Nephron (organoid): Measurements from ENCODE around the gene SMIM43.

Source experiments
- H3K27ac Mint-ChIP-seq, 3 experiments: 2 replicates each; pipeline ENCODE4 v1.8.0; 2020; ENCODE audit warnings: mixed read lengths in 3 of 3, mild to moderate bottlenecking in 2 of 3, moderate library complexity in 1 of 3
- H3K27me3 Mint-ChIP-seq: 2 replicates; pipeline ENCODE4 v1.8.0; 2021; ENCODE audit warnings: low read depth, mild to moderate bottlenecking, moderate library complexity, mixed read lengths
- H3K36me3 Mint-ChIP-seq: 2 replicates; pipeline ENCODE4 v1.8.0; 2020; ENCODE audit warnings: low read depth, mixed read lengths
- H3K4me1 Mint-ChIP-seq: 2 replicates; pipeline ENCODE4 v1.8.0; 2020; ENCODE audit warnings: mixed read lengths
- H3K4me3 Mint-ChIP-seq, 3 experiments: 2 replicates each; pipeline ENCODE4 v1.8.0; 2020; ENCODE audit warnings: mild to moderate bottlenecking in 3 of 3, mixed read lengths in 3 of 3, moderate library complexity in 2 of 3
- H3K9me3 Mint-ChIP-seq: 2 replicates; pipeline ENCODE4 v1.8.0; 2020; ENCODE audit warnings: mixed read lengths
- CTCF ChIP-seq, 3 experiments: fragments of 200-600 bp; sonication (generic); IDR thresholded peaks; one replicate each; pipeline ENCODE4 v1.5.0; 2021; ENCODE audit warnings: antibody characterized with exemption in 3 of 3; ENCODE audit not compliant: unreplicated experiment in 3 of 3

The SMIM43 gene

GRCh38 chr4:121783210-121783609, 18.2 kb upstream of the SMIM43 start:
- TF ChIP-seq CTCF (IDR thresholded peaks at IDR 0.05; ENCODE audit: unreplicated experiment in 3 of 3): no peak
- peaks cover 7% of the 10 kb centered on the region for H3K27me3 Mint-ChIP-seq
- H3K9me3 Mint-ChIP-seq: no peaks in the 10 kb centered on the region
- H3K36me3 Mint-ChIP-seq: no peaks in the 10 kb centered on the region
- peaks cover 19% of the 10 kb centered on the region for H3K4me1 Mint-ChIP-seq
- no peak overlapping the region for H3K27ac Mint-ChIP-seq
- H3K4me3 Mint-ChIP-seq: no peak overlapping the region

GRCh38 chr4:121778991-121779628, 14.1 kb upstream of the SMIM43 start:
- Mint-ChIP-seq H3K9me3 (no peaks in the 10 kb centered on the region), H3K36me3 (no peaks in the 10 kb centered on the region), H3K27ac (no peak overlapping the region), H3K27me3 (peaks cover 11% of the 10 kb centered on the region), H3K4me3 (no peak overlapping the region), H3K4me1 (peaks cover 14% of the 10 kb centered on the region)
- TF ChIP-seq CTCF (IDR thresholded peaks at IDR 0.05; ENCODE audit: unreplicated experiment in 3 of 3): no peak

- peaks cover 13% of the 10 kb centered on the region for H3K27me3 Mint-ChIP-seq
- H3K4me3 Mint-ChIP-seq: no peak overlapping the region
- no peak for TF ChIP-seq CTCF (IDR thresholded peaks at IDR 0.05; ENCODE audit: unreplicated experiment in 3 of 3)
- peaks cover 14% of the 10 kb centered on the region for H3K4me1 Mint-ChIP-seq
- no peaks in the 10 kb centered on the region for H3K9me3 Mint-ChIP-seq
- H3K27ac Mint-ChIP-seq: no peak overlapping the region
- no peaks in the 10 kb centered on the region for H3K36me3 Mint-ChIP-seq
Measured at GRCh38 chr4:121777625-121778024, 12.7 kb upstream of the SMIM43 start.

GRCh38 chr4:121776610-121777401, 11.8 kb upstream of the SMIM43 start:
- Mint-ChIP-seq H3K36me3 (no peaks in the 10 kb centered on the region), H3K9me3 (no peaks in the 10 kb centered on the region), H3K27ac (no peak overlapping the region), H3K4me1 (peaks cover 14% of the 10 kb centered on the region), H3K4me3 (no peak overlapping the region), H3K27me3 (peaks cover 13% of the 10 kb centered on the region)
- no peak for TF ChIP-seq CTCF (IDR thresholded peaks at IDR 0.05; ENCODE audit: unreplicated experiment in 3 of 3)

GRCh38 chr4:121773883-121774282, 8.9 kb upstream of the SMIM43 start:
- Mint-ChIP-seq H3K27ac (no peak overlapping the region), H3K27me3 (peaks cover 30% of the 10 kb centered on the region), H3K4me3 (no peak overlapping the region), H3K9me3 (no peaks in the 10 kb centered on the region), H3K4me1 (peaks cover 9% of the 10 kb centered on the region), H3K36me3 (no peaks in the 10 kb centered on the region)
- no peak for TF ChIP-seq CTCF (IDR thresholded peaks at IDR 0.05; ENCODE audit: unreplicated experiment in 3 of 3)
